Transverse colon (tissue), 4 donors: ENCODE data around the gene GAREM1. TPM values are rescaled to one million over a fixed set of nuclear protein-coding genes. Genes with fewer than 3 reads are reported as not detected.

ENCODE experiments used
- DNase-seq: peaks from one replicate; pipeline ENCODE4 v3.0.0-alpha.2; 2019
- H3K27ac ChIP-seq, 4 donors: fragments of 200-600 bp; sonication (generic); 2 replicates each; pipeline ENCODE4 v1.5.1; 2016 to 2018; ENCODE audit warnings: inconsistent platforms in 4 of 4
- H3K27me3 ChIP-seq: fragments of 200-600 bp; sonication (generic); 2 replicates; pipeline ENCODE4 v1.5.1; 2017; ENCODE audit warnings: inconsistent platforms
- H3K36me3 ChIP-seq, 4 donors: fragments of 200-600 bp; sonication (generic); 2 replicates each; pipeline ENCODE4 v1.5.1; 2017 to 2019; ENCODE audit warnings: inconsistent platforms in 4 of 4
- H3K4me1 ChIP-seq, 4 donors: fragments of 200-600 bp; sonication (generic); 2 replicates each; pipeline ENCODE4 v1.5.1; 2017 to 2020; ENCODE audit warnings: inconsistent platforms in 4 of 4
- H3K4me3 ChIP-seq, 4 donors: fragments of 200-600 bp; sonication (generic); 1 replicate in 1 of 4; 2 replicates in 3 of 4; pipeline versions ENCODE4 v1.5.1 to v1.6.1; 2017 to 2019; ENCODE audit warnings: inconsistent platforms in 4 of 4
- H3K9me3 ChIP-seq, 2 donors: fragments of 200-600 bp; sonication (generic); 2 replicates each; pipeline ENCODE4 v1.5.1; 2017 to 2019; ENCODE audit warnings: inconsistent platforms in 2 of 2
- EP300 ChIP-seq: sonication (generic); formaldehyde crosslinking; IDR thresholded peaks from one replicate; pipeline ENCODE4 v1.6.1; 2017; ENCODE audit warnings: antibody characterized with exemption, low read depth
- POLR2A ChIP-seq: fragments of 450-650 bp; IDR thresholded peaks from one replicate; pipeline ENCODE4 v1.6.1; 2016; ENCODE audit warnings: antibody characterized with exemption, mild to moderate bottlenecking, moderate library complexity
- POLR2AphosphoS5 ChIP-seq, 3 donors: sonication (generic); formaldehyde crosslinking; IDR thresholded peaks; one replicate each; pipeline ENCODE4 v1.6.1; 2016; ENCODE audit warnings: antibody characterized with exemption in 3 of 3
- WGBS, 2 donors: methylation state at CpG; one replicate each; pipeline ENCODE4 v1.1.5; 2018; ENCODE audit warnings: low coverage in 1 of 2; 5-methylcytosine and 5-hydroxymethylcytosine counted together
- in situ Hi-C, 4 donors: fragments of 200-750 bp; cut with MboI; loops; one replicate each; pipeline versions ENCODE4 v1.15.0 to v1.15.1; 2017; ENCODE audit warnings: low sequenced_read_pairs in 3 of 4, low pct_ligation_motif_present in 1 of 4, low pct_unique_long_range_greater_than_20kb in 1 of 4
- intact Hi-C: fragments of 100-400 bp; cut with DNase I; formaldehyde crosslinking; loops from one replicate; pipeline ENCODE4 v1.15.1; 2023; ENCODE audit warnings: low total_unique reads
- total RNA-seq, 4 donors: library from RNA; depleted of rRNA; stranded (reverse); fragments of >200 nt; gene quantifications; one replicate each; pipeline ENCODE4 v1.1.0, GENCODE V29; 2016
- TF ChIP-seq, protein P1 (sequence below), 5 experiments: fragments of 200-600 bp in 3 of 5; fragments of 450-650 bp in 2 of 5; sonication (generic) in 3 of 5; IDR thresholded peaks; 1 replicate in 2 of 5; 2 replicates in 3 of 5; pipeline ENCODE4 v1.5.1; 2016 to 2017; ENCODE audit warnings: antibody characterized with exemption in 5 of 5, inconsistent platforms in 3 of 5, mild to moderate bottlenecking in 2 of 5, moderate library complexity in 1 of 5

GAREM1 gene
- total RNA-seq, 4 donors from 2014 or later = 7.9 to 47.6 (median 25.9) TPM

DNA sequence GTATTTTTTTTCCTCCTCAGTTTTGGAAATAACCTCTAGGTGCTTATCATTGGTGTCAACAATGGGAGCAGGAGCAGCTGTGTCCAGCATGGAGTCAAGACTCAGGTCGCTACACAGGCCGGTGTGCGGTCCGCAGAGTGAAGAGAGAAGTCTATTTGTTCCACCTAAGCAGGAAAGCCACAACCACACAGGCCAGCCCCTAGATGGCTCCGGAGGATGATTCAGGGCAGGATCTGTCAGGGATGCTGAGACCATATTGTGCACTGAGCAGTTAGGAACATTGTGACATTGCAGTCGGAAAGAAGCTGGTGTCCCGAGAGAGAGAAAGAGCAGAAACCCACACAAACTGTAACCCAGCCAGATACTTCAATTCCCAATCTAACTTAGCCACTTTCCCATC is 136.9 kb downstream of the GAREM1 start:
- TF ChIP-seq EP300 = no peak
- TF ChIP-seq, protein P1, sequence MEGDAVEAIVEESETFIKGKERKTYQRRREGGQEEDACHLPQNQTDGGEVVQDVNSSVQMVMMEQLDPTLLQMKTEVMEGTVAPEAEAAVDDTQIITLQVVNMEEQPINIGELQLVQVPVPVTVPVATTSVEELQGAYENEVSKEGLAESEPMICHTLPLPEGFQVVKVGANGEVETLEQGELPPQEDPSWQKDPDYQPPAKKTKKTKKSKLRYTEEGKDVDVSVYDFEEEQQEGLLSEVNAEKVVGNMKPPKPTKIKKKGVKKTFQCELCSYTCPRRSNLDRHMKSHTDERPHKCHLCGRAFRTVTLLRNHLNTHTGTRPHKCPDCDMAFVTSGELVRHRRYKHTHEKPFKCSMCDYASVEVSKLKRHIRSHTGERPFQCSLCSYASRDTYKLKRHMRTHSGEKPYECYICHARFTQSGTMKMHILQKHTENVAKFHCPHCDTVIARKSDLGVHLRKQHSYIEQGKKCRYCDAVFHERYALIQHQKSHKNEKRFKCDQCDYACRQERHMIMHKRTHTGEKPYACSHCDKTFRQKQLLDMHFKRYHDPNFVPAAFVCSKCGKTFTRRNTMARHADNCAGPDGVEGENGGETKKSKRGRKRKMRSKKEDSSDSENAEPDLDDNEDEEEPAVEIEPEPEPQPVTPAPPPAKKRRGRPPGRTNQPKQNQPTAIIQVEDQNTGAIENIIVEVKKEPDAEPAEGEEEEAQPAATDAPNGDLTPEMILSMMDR (IDR thresholded peaks at IDR 0.05) = no peak
- TF ChIP-seq POLR2AphosphoS5 (IDR thresholded peaks at IDR 0.05) = no peak
- no peak for TF ChIP-seq POLR2A
- no peak for DNase-seq
- Histone ChIP-seq H3K27ac (no peak overlapping the region), H3K4me3 (no peak overlapping the region), H3K9me3 (no peaks in the 10 kb centered on the region), H3K36me3 (no peaks in the 10 kb centered on the region), H3K4me1 (peaks cover 0 to 1% (median 0%) of the 10 kb centered on the region in 4 donors), H3K27me3 (no peaks in the 10 kb centered on the region)
- whole genome bisulfite sequencing, 2 donors = 86 to 94% methylated on average over 3 to 7 of the region's 7 CpGs
- in situ Hi-C loops = no loop called here
- intact Hi-C loops = loop anchor here (5.0 kb wide), 1 partner anchor 1214 kb away; no protein-coding TSS in a partner anchor

DNA sequence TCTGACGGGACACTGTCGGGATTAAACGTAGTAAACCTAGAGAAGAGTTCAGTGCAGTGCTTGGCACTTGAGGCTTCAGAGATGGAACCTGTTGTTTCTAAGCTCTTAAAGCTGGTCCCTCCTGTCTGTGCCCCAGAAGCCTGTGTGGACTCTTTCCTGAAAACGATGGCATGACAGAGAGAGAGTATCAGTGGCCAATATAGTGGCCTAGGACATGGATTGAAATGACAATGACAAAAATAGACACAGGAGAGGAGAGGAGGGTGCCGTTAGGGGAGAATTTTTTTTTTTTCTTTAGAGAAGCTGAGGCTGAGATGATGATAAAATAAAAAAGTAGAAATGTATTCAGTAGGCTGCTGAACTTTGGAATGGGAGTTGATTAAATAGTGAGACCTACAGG is 138.0 kb downstream of the GAREM1 start:
- Histone ChIP-seq H3K4me3 (no peak overlapping the region), H3K27me3 (no peaks in the 10 kb centered on the region), H3K4me1 (no peaks in the 10 kb centered on the region), H3K27ac (no peak overlapping the region), H3K36me3 (no peaks in the 10 kb centered on the region), H3K9me3 (no peaks in the 10 kb centered on the region)
- WGBS, 2 donors = 71 to 91% methylated on average over 4 to 5 of the region's 5 CpGs
- no peak for DNase-seq
- in situ Hi-C loops (no loop called here), intact Hi-C loops (loop anchor here (5.0 kb wide), 1 partner anchor 1215 kb away; no protein-coding TSS in a partner anchor)
- TF ChIP-seq POLR2A (no peak), EP300 (no peak), POLR2AphosphoS5 (IDR thresholded peaks at IDR 0.05) (no peak)
- TF ChIP-seq, protein P1 (IDR thresholded peaks at IDR 0.05) = no peak

DNA sequence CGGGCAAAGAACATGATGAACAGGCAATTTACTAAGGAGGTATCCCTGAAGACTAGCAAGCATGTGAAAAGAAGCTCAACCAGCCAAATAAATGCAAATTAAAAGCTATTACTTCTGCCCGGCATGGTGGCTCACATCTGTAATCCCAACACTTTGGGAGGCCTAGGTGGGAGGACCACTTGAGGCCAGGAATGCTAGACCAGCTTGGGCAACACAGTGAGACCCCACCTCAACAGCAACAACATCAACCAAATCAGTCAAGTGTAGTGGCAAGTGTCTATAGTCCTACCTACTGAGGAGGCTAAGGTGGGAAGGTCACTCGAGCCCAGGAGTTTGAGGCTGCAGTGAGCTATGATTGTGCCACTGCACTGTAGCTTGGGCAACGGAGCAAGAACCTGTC is 141.7 kb downstream of the GAREM1 start:
- Histone ChIP-seq H3K9me3 (no peaks in the 10 kb centered on the region), H3K4me3 (no peak overlapping the region), H3K27me3 (no peaks in the 10 kb centered on the region), H3K4me1 (peaks cover 0 to 7% (median 2%) of the 10 kb centered on the region in 4 donors), H3K36me3 (no peaks in the 10 kb centered on the region), H3K27ac (no peak overlapping the region)
- in situ Hi-C loops (no loop called here), intact Hi-C loops (no loop called here)
- DNase-seq = no peak
- TF ChIP-seq, protein P1 (IDR thresholded peaks at IDR 0.05) = no peak
- TF ChIP-seq POLR2A = no peak
- WGBS, 2 donors = 93 to 100% methylated on average over 2 to 4 of the region's 4 CpGs

DNA sequence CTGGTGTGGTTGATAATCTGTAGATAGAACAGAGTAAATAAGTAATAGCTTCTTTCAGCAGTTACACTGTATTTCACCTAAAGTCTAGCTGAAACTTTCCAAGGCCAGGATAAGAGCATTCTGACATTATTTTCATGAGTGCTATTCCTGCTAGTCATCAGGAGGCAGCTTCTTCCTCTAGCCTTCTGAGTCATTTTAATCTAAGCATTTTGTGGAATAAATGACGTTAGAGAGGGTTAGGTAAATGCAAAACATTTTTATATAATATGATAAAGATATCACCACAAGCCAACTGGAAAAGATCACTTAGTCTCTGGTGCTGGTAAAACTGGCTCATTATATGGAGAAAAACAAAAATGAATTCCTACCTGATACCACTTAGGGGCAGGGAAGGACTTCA is 142.3 kb downstream of the GAREM1 start:
- TF ChIP-seq EP300 (no peak), POLR2A (no peak), POLR2AphosphoS5 (IDR thresholded peaks at IDR 0.05) (no peak)
- TF ChIP-seq, protein P1 (IDR thresholded peaks at IDR 0.05) = no peak
- Histone ChIP-seq H3K9me3 (no peaks in the 10 kb centered on the region), H3K4me3 (no peak overlapping the region), H3K36me3 (no peaks in the 10 kb centered on the region), H3K27me3 (no peaks in the 10 kb centered on the region), H3K4me1 (peaks cover 0 to 7% (median 2%) of the 10 kb centered on the region in 4 donors), H3K27ac (no peak overlapping the region)
- intact Hi-C loops (no loop called here), in situ Hi-C loops (no loop called here)
- 57 to 67% methylated on average over 1 of the region's 1 CpG for WGBS, 2 donors
- DNase-seq = no peak
